Cerebellar cortex (tissue), 1 donor: ENCODE results near the gene MITF.
"Not testable (repeated sequence)": the region's sequence is repeated elsewhere in the genome, so short reads cannot be mapped to it uniquely, and the experiment has no call there.

ENCODE experiments used
- DNase-seq: peaks from one replicate; pipeline ENCODE4 v3.0.0-alpha.2; 2015; ENCODE audit warnings: low spot score

The MITF gene

GRCh38 chr3:69872783-69873378 lies 133.6 kb downstream of the MITF start:
- no peak for DNase-seq

GRCh38 chr3:69876073-69876472 lies 136.8 kb downstream of the MITF start:
- DNase-seq = no peak

- no peak for DNase-seq
Measured at GRCh38 chr3:69878254-69878653, 139.0 kb downstream of the MITF start.

- DNase-seq = no peak
Measured at GRCh38 chr3:69879051-69879450, 139.8 kb downstream of the MITF start.

GRCh38 chr3:69880069-69880640 lies 140.9 kb downstream of the MITF start:
- DNase-seq = no peak

- DNase-seq = no peak
Measured at GRCh38 chr3:69881051-69881450, 141.8 kb downstream of the MITF start.

- DNase-seq = no peak
Measured at GRCh38 chr3:69881756-69882428, 142.6 kb downstream of the MITF start.

- no peak for DNase-seq
Measured at GRCh38 chr3:69882560-69882959, 143.3 kb downstream of the MITF start.

GRCh38 chr3:69888040-69888942 lies 149.0 kb downstream of the MITF start:
- peak; percentile 67 for DNase-seq

- no peak for DNase-seq
Measured at GRCh38 chr3:69888943-69889315, 149.7 kb downstream of the MITF start.

- DNase-seq = no peak
Measured at GRCh38 chr3:69890084-69890483, 150.8 kb downstream of the MITF start.

- DNase-seq = no peak
Measured at GRCh38 chr3:69890691-69891090, 151.4 kb downstream of the MITF start.

GRCh38 chr3:69892706-69893105 lies 153.4 kb downstream of the MITF start:
- no peak for DNase-seq

- no peak for DNase-seq
Measured at GRCh38 chr3:69893274-69893673, 154.0 kb downstream of the MITF start.

GRCh38 chr3:69896095-69896494 lies 156.8 kb downstream of the MITF start:
- no peak for DNase-seq

GRCh38 chr3:69900331-69900730 lies 161.1 kb downstream of the MITF start:
- DNase-seq = no peak

GRCh38 chr3:69901802-69902201 lies 162.5 kb downstream of the MITF start:
- no peak for DNase-seq

GRCh38 chr3:69902386-69902785 lies 163.1 kb downstream of the MITF start:
- no peak for DNase-seq

- no peak for DNase-seq
Measured at GRCh38 chr3:69906351-69906966, 167.2 kb downstream of the MITF start.

- no peak for DNase-seq
Measured at GRCh38 chr3:69907554-69907953, 168.3 kb downstream of the MITF start.

GRCh38 chr3:69909859-69910258 lies 170.6 kb downstream of the MITF start:
- not testable (repeated sequence) for DNase-seq

- no peak for DNase-seq
Measured at GRCh38 chr3:69913422-69913821, 174.2 kb downstream of the MITF start.
